ENCODE measurements around the gene NRL.

Gene NRL

GRCh38 chr14:24071836-24072430 lies 42.8 kb downstream of the NRL start:
- Histone ChIP-seq H3K4me2 (ENCODE audit: low read length) (no peak overlapping the region), H2AFZ (peak overlapping the region; percentile 39), H3K9ac (no peak overlapping the region), H3K79me2 (no peaks in the 10 kb centered on the region), H3K27me3 (ENCODE audit: control insufficient read depth, insufficient read depth, low read length) (no peaks in the 10 kb centered on the region), H3K36me3 (ENCODE audit: control insufficient read depth, insufficient read depth, low read length) (no peaks in the 10 kb centered on the region), H3K27ac (no peak overlapping the region), H3K4me1 (peaks cover 32% of the 10 kb centered on the region), H3K9me3 (ENCODE audit: control insufficient read depth, low read length) (no peaks in the 10 kb centered on the region), H3K4me3 (ENCODE audit: low read depth, low read length) (no peak overlapping the region)
- no peak for TF ChIP-seq CTCF (IDR thresholded peaks at IDR 0.05)

- H3K79me2 ChIP-seq = no peaks in the 10 kb centered on the region
- no peaks in the 10 kb centered on the region for H3K36me3 ChIP-seq (ENCODE audit: control insufficient read depth, insufficient read depth, low read length)
- H3K27me3 ChIP-seq (ENCODE audit: control insufficient read depth, insufficient read depth, low read length) = no peaks in the 10 kb centered on the region
- H3K4me2 ChIP-seq (ENCODE audit: low read length) = no peak within 1 kb of the TSS
- H3K27ac ChIP-seq = no peak within 1 kb of the TSS
- peaks cover 32% of the 10 kb centered on the region for H3K4me1 ChIP-seq
- no peaks in the 10 kb centered on the region for H3K9me3 ChIP-seq (ENCODE audit: control insufficient read depth, low read length)
- no peak for TF ChIP-seq CTCF (IDR thresholded peaks at IDR 0.05)
- H2AFZ ChIP-seq = peak within 1 kb of the TSS; percentile 39
- H3K4me3 ChIP-seq (ENCODE audit: low read depth, low read length) = no peak within 1 kb of the TSS
- no peak within 1 kb of the TSS for H3K9ac ChIP-seq
Observed at GRCh38 chr14:24071144-24071697, 43.5 kb downstream of the NRL start, which contains the start of gene CPNE6. Gene CPNE6 (plus strand): TSS chr14:24071562. CDS start chr14:24072937, 1,375 bp downstream.

GRCh38 chr14:24070285-24071143 lies 44.2 kb downstream of the NRL start:
- Histone ChIP-seq H3K4me1 (peaks cover 25% of the 10 kb centered on the region), H3K27me3 (ENCODE audit: control insufficient read depth, insufficient read depth, low read length) (no peaks in the 10 kb centered on the region), H3K9me3 (ENCODE audit: control insufficient read depth, low read length) (no peaks in the 10 kb centered on the region), H3K4me2 (ENCODE audit: low read length) (no peak overlapping the region), H2AFZ (no peak overlapping the region), H3K9ac (no peak overlapping the region), H3K36me3 (ENCODE audit: control insufficient read depth, insufficient read depth, low read length) (no peaks in the 10 kb centered on the region), H3K79me2 (no peaks in the 10 kb centered on the region), H3K27ac (no peak overlapping the region), H3K4me3 (ENCODE audit: low read depth, low read length) (no peak overlapping the region)
- no peak for TF ChIP-seq CTCF (IDR thresholded peaks at IDR 0.05)

GRCh38 chr14:24069411-24069735 lies 45.4 kb downstream of the NRL start:
- Histone ChIP-seq H2AFZ (no peak overlapping the region), H3K36me3 (ENCODE audit: control insufficient read depth, insufficient read depth, low read length) (no peaks in the 10 kb centered on the region), H3K79me2 (no peaks in the 10 kb centered on the region), H3K4me3 (ENCODE audit: low read depth, low read length) (no peak overlapping the region), H3K4me2 (ENCODE audit: low read length) (no peak overlapping the region), H3K27ac (no peak overlapping the region), H3K9ac (no peak overlapping the region), H3K4me1 (peaks cover 19% of the 10 kb centered on the region), H3K9me3 (ENCODE audit: control insufficient read depth, low read length) (no peaks in the 10 kb centered on the region), H3K27me3 (ENCODE audit: control insufficient read depth, insufficient read depth, low read length) (no peaks in the 10 kb centered on the region)
- no peak for TF ChIP-seq CTCF (IDR thresholded peaks at IDR 0.05)
